ENCODE data around the gene SLC9A3. TPM values are rescaled to one million over a fixed set of nuclear protein-coding genes. Genes with fewer than 3 reads are reported as not detected.

SLC9A3 gene
- total and polyA plus RNA-seq, 2 of the 13 experiments (the other 11 are each of a cell fraction or from before 2014, with no cell fraction given): 1.5 to 1.8 TPM

GRCh38 chr5:439181-439580 lies 85.1 kb downstream of the SLC9A3 start (continued):
- TF ChIP-seq ARID4A (CRISPR knock-in tag; IDR thresholded peaks at IDR 0.05; ENCODE audit: borderline replicate concordance) (no peak), ZNF670 (CRISPR knock-in tag; IDR thresholded peaks at IDR 0.05; ENCODE audit: borderline replicate concordance) (no peak), PRDM15 (CRISPR knock-in tag; IDR thresholded peaks at IDR 0.05) (no peak)

GRCh38 chr5:438481-438981 lies 85.7 kb downstream of the SLC9A3 start:
- intact Hi-C loops (cut with micrococcal nuclease; ENCODE audit: unreplicated experiment) (no loop called here), in situ Hi-C loops (cut with HindIII; ENCODE audit: extremely low pct_ligation_motif_present, low pct_unique_long_range_greater_than_20kb) (loop anchor here (5.0 kb wide), 1 partner anchor 121 kb away; no protein-coding TSS in a partner anchor)
- Histone ChIP-seq H3K4me1 (ENCODE audit: insufficient read depth, low read length) (peaks cover 9% of the 10 kb centered on the region), H3K9ac (ENCODE audit: insufficient read depth, low read depth, low read length) (no peak overlapping the region), H3K9me3 (ENCODE audit: low read length) (no peaks in the 10 kb centered on the region), H3K27me3 (ENCODE audit: control insufficient read depth in 1 of 2, insufficient read depth in 2 of 2, low read length in 2 of 2) (peaks cover 0 to 8% of the 10 kb centered on the region in 2 experiments; a peak in 2 of 5 replicates), H3K27ac (ENCODE audit: extremely low read length, insufficient read depth, low read length) (no peak overlapping the region), H2AFZ (ENCODE audit: low read length) (no peak overlapping the region), H4K20me1 (ENCODE audit: insufficient read depth, low read length) (no peaks in the 10 kb centered on the region), H3K4me3 (replicated peaks in 1 of 3; ENCODE audit: insufficient read depth in 1 of 3, low read depth in 2 of 3, low read length in 3 of 3) (no peak overlapping the region), H3K79me2 (ENCODE audit: insufficient read depth, low read length) (peaks cover 3% of the 10 kb centered on the region), H3K4me2 (ENCODE audit: low read depth, low read length) (no peak overlapping the region), H3K36me3 (replicated peaks in 1 of 2; ENCODE audit: control insufficient read depth in 1 of 2, insufficient read depth in 2 of 2, low read length in 2 of 2) (no peaks in the 10 kb centered on the region)
- 47% methylated on average over 6 of the region's 14 CpGs for WGBS (ENCODE audit: low lambda C conversion rate)
- POLR2A ChIA-PET: no interaction called here
- DNase-seq (ENCODE audit: low spot score): no peak
- no peak for ATAC-seq
- CTCF ChIA-PET (ENCODE audit: low intra/inter-chr PET ratio, low total read pairs): no interaction called here
- FAIRE-seq: no peak
- no TSS peak for BruUV-seq (replicated peaks)
- TF ChIP-seq ZBTB42 (CRISPR knock-in tag; IDR thresholded peaks at IDR 0.05) (no peak), ZNF496 (CRISPR knock-in tag; IDR thresholded peaks at IDR 0.05; ENCODE audit: insufficient replicate concordance) (no peak), ZFP36 (IDR thresholded peaks at IDR 0.05; ENCODE audit: borderline replicate concordance, low read depth, low read length, partially characterized antibody) (no peak), TFE3 (CRISPR knock-in tag; IDR thresholded peaks at IDR 0.05) (no peak), RNF219 (CRISPR knock-in tag; IDR thresholded peaks at IDR 0.05) (no peak), RFX3 (CRISPR knock-in tag; IDR thresholded peaks at IDR 0.05) (no peak), ZNF724P (CRISPR knock-in tag; IDR thresholded peaks at IDR 0.05; ENCODE audit: borderline replicate concordance) (no peak), HDAC2 (CRISPR knock-in tag; IDR thresholded peaks at IDR 0.05) (no peak)

Data from HepG2 (cell line).